Sigmoid colon (tissue), 7 donors: ENCODE data around the gene MSANTD7. TPM values are rescaled to one million over a fixed set of nuclear protein-coding genes. Genes with fewer than 3 reads are reported as not detected.
A peak's percentile ranks its signal among the peaks of the same experiment; 100 is the strongest.

Experiments
- DNase-seq: peaks from one replicate; pipeline ENCODE4 v3.0.0-alpha.2; 2019
- H3K27ac ChIP-seq, 4 donors: fragments of 200-600 bp; sonication (generic); one replicate each; pipeline ENCODE4 v1.5.1; 2016 to 2019; ENCODE audit warnings: mild to moderate bottlenecking in 1 of 4
- H3K27me3 ChIP-seq, 3 donors: fragments of 200-600 bp; sonication (generic); one replicate each; pipeline ENCODE4 v1.5.1; 2019; ENCODE audit warnings: mild to moderate bottlenecking in 1 of 3
- H3K36me3 ChIP-seq, 4 donors: fragments of 200-600 bp; sonication (generic); one replicate each; pipeline ENCODE4 v1.5.1; 2016 to 2019
- H3K4me1 ChIP-seq, 4 donors: fragments of 200-600 bp; sonication (generic); one replicate each; pipeline ENCODE4 v1.5.1; 2017 to 2019
- H3K4me3 ChIP-seq, 4 donors: fragments of 200-600 bp; sonication (generic); one replicate each; pipeline ENCODE4 v1.5.1; 2017 to 2019; ENCODE audit warnings: mild to moderate bottlenecking in 2 of 4, moderate library complexity in 1 of 4
- H3K9me3 ChIP-seq, 4 donors: fragments of 200-600 bp in 3 of 4; sonication (generic) in 3 of 4; one replicate each; pipeline versions ENCODE4 v1.5.1 to v1.6.1; 2013 to 2019
- EP300 ChIP-seq, 4 donors: sonication (generic); formaldehyde crosslinking; IDR thresholded peaks; one replicate each; pipeline ENCODE4 v1.6.1; 2017; ENCODE audit warnings: antibody characterized with exemption in 4 of 4
- POLR2A ChIP-seq, 2 donors: fragments of 450-650 bp; IDR thresholded peaks; one replicate each; pipeline ENCODE4 v1.6.1; 2016; ENCODE audit warnings: antibody characterized with exemption in 2 of 2, mild to moderate bottlenecking in 2 of 2, moderate library complexity in 2 of 2
- POLR2AphosphoS5 ChIP-seq, 4 donors: sonication (generic); formaldehyde crosslinking; IDR thresholded peaks; one replicate each; pipeline ENCODE4 v1.6.1; 2017; ENCODE audit warnings: antibody characterized with exemption in 4 of 4
- WGBS, 2 donors: extraction: QIAGEN DNeasy Blood & Tissue Kit; methylation state at CpG; one replicate each; pipeline ENCODE4 v1.1.7; 2013; 5-methylcytosine and 5-hydroxymethylcytosine counted together
- intact Hi-C: fragments of 100-400 bp; cut with DNase I; formaldehyde crosslinking; loops from one replicate; pipeline ENCODE4 v1.15.1; 2023
- polyA plus RNA-seq, 3 donors: library from polyadenylated mRNA; stranded (reverse); fragments of 200-250 nt; gene quantifications; one replicate each; pipeline ENCODE4 v1.2.3, GENCODE V29; 2013
- total RNA-seq, 4 donors: library from RNA; depleted of rRNA; stranded (reverse); fragments of >200 nt; gene quantifications; one replicate each; pipeline ENCODE4 v1.1.0, GENCODE V29; 2016
- TF ChIP-seq, protein P1 (sequence below), 4 experiments: fragments of 450-650 bp in 3 of 4; fragments of 200-600 bp in 1 of 4; IDR thresholded peaks; one replicate each; pipeline ENCODE4 v1.5.1; 2016 to 2019; ENCODE audit warnings: antibody characterized with exemption in 4 of 4, mild to moderate bottlenecking in 3 of 4, moderate library complexity in 2 of 4
- donor health status: healthy with polysubstance abuse.
- donor health status: Bipolar disorder and iron deficiency.
- donor health status: healthy.

Gene MSANTD7
- total and polyA plus RNA-seq, 7 donors = 3.2 to 8.1 (median 5.1) TPM

DNA sequence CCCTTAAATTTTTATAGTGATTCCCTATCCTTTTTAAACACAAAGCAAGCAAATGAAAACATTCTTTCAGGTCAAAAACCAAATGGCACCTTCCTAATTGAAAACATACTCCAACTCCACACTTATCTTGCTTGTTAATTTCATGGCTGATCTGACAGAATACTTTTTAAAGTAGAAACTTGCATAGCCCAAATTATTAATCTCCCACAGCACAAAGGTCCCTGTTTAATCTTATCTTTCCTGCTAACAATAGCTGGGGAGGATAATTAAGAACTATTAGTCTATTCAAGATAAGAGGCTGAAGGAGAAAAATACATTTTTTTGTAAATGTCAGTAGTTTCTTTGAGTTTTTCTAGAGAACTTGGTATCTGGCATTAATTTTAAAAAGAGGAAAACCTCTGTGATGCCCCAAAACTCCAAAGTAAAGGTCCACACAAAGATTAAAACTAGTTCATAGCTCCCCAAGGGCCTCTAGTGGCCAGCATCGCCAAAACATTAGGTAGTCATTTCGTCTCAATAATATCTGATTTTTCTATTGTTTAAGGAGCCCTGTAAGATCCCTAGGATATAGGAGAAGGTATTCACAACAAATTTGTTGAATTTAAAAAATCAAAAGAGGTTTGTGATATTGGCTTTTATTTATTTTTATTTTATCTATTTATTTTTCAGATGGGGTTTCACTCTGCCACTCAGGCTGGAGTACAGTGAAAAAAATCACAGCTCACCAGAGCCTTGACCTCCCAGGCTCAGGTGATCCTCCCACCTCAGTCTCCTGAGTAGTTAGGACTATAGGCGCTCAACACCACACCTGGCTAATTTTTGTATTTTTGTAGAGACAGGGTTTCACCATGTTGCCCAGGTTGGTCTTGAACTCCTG, 15.0 kb upstream of the MSANTD7 start:
- WGBS, 2 donors = 32 to 37% methylated on average over 3 of the region's 3 CpGs
- intact Hi-C loops = loop anchor here (2.0 to 5.0 kb wide), 3 partner anchors 221 to 324 kb away; no protein-coding TSS in a partner anchor

DNA sequence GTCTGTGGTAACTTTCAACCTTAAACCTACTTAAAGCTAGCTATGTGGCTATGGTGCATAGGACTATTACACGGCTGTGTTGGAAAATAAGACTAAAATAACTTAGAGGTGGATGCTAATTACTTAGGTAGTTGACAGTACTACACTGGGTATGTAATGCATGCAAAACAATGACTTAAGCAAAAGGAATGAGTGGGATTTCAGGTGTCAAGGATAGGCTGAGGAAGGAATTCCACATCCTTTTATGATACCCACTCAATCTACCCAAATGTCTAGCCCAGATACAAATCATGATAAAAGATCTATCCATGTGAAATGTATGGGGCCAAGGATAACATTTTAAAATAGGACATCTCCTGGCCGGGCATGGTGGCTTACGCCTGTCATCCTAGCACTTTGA, 14.1 kb upstream of the MSANTD7 start:
- TF ChIP-seq POLR2AphosphoS5 (IDR thresholded peaks at IDR 0.05) (no peak), EP300 (IDR thresholded peaks at IDR 0.05) (no peak), POLR2A (IDR thresholded peaks at IDR 0.05) (no peak)
- TF ChIP-seq, protein P1, sequence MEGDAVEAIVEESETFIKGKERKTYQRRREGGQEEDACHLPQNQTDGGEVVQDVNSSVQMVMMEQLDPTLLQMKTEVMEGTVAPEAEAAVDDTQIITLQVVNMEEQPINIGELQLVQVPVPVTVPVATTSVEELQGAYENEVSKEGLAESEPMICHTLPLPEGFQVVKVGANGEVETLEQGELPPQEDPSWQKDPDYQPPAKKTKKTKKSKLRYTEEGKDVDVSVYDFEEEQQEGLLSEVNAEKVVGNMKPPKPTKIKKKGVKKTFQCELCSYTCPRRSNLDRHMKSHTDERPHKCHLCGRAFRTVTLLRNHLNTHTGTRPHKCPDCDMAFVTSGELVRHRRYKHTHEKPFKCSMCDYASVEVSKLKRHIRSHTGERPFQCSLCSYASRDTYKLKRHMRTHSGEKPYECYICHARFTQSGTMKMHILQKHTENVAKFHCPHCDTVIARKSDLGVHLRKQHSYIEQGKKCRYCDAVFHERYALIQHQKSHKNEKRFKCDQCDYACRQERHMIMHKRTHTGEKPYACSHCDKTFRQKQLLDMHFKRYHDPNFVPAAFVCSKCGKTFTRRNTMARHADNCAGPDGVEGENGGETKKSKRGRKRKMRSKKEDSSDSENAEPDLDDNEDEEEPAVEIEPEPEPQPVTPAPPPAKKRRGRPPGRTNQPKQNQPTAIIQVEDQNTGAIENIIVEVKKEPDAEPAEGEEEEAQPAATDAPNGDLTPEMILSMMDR (IDR thresholded peaks at IDR 0.05) = no peak
- Histone ChIP-seq H3K27ac (no peak overlapping the region), H3K36me3 (no peaks in the 10 kb centered on the region), H3K9me3 (no peaks in the 10 kb centered on the region), H3K27me3 (no peaks in the 10 kb centered on the region), H3K4me3 (no peak overlapping the region), H3K4me1 (peaks cover 0 to 6% (median 0%) of the 10 kb centered on the region in 4 donors)
- DNase-seq = no peak
- intact Hi-C loops = loop anchor here (2.0 to 5.0 kb wide), 3 partner anchors 222 to 325 kb away; no protein-coding TSS in a partner anchor
- WGBS, 2 donors = 91 to 95% methylated on average over 3 of the region's 3 CpGs

More for the DNA sequence above, 15.0 kb upstream of the MSANTD7 start:
- Histone ChIP-seq H3K4me3 (no peak overlapping the region), H3K36me3 (no peaks in the 10 kb centered on the region), H3K27ac (no peak overlapping the region), H3K27me3 (no peaks in the 10 kb centered on the region), H3K9me3 (no peaks in the 10 kb centered on the region), H3K4me1 (peaks cover 0 to 6% (median 0%) of the 10 kb centered on the region in 4 donors)
- no peak for TF ChIP-seq POLR2AphosphoS5 (IDR thresholded peaks at IDR 0.05)
- TF ChIP-seq POLR2A (IDR thresholded peaks at IDR 0.05) = no peak
- TF ChIP-seq, protein P1 (IDR thresholded peaks at IDR 0.05) = peak; percentile 17 to 60 (median 47)
- no peak for TF ChIP-seq EP300 (IDR thresholded peaks at IDR 0.05)
- no peak for DNase-seq

DNA sequence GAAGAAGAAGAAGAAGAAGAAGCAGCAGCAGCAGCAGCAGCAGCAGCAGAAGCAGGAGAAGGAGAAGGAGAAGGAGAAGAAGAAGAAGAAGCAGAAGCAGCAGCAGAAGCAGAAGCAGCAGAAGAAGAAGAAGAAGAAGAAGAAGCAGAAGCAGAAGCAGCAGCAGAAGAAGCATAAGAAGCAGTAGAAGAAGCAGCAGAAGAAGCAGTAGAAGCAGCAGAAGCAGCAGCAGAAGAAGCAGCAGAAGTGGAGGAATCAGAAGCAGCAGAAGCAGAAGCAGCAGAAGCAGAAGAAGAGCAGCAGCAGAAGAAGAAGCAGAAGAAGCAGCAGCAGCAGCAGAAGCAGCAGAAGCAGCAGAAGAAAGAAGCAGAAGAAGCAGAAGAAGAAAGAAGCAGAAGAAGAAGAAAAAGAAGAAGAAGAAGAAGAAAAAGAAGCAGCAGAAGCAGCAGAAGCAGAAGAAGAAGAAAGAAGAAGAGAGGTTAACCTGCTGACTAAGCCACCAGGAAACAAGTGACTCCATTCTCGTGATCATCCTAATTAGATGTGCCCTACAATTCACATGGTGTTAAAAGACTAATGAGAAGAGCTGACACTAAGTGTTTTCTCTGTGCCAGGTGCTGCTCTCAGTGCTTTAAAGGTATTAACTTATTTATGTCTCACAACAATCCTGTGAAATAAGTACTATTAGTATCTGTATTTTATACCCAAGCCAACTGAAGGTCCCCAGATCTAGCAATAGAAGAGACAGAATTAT, 11.9 kb upstream of the MSANTD7 start:
- no peaks in the 10 kb centered on the region for H3K36me3 ChIP-seq
- no peak overlapping the region for H3K4me3 ChIP-seq
- no peaks in the 10 kb centered on the region for H3K27me3 ChIP-seq
- H3K4me1 ChIP-seq = peaks cover 0 to 6% (median 0%) of the 10 kb centered on the region in 4 donors
- no peak overlapping the region for H3K27ac ChIP-seq
- TF ChIP-seq, protein P1 (IDR thresholded peaks at IDR 0.05) = no peak
- TF ChIP-seq EP300 (IDR thresholded peaks at IDR 0.05) = no peak
- TF ChIP-seq POLR2AphosphoS5 (IDR thresholded peaks at IDR 0.05) = no peak
- TF ChIP-seq POLR2A (IDR thresholded peaks at IDR 0.05) = no peak
- 49 to 67% methylated on average over 1 of the region's 1 CpG for WGBS, 2 donors
- DNase-seq = no peak
- intact Hi-C loops = no loop called here
- H3K9me3 ChIP-seq = no peaks in the 10 kb centered on the region

DNA sequence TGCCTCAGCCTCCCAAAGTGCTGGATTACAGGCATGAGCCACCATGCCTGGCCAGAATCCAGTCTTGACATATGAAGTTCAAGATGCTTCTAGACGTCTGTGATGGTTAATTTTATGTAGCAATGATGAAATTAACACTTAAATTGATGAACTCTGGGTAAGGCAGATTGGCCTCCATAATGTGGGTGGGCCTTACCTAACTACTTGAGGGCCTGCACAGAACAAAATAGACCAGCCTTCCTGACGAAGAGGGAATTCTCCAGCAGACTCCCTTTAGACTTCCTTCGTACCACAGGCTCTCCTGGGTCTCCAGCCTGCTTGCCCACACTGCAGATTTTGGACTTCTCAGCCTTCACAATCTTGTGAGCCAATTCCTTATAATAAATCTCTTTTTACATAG, 5.0 kb upstream of the MSANTD7 start:
- Histone ChIP-seq H3K36me3 (no peaks in the 10 kb centered on the region), H3K27ac (no peak overlapping the region), H3K4me1 (peaks cover 0 to 11% (median 5%) of the 10 kb centered on the region in 4 donors), H3K27me3 (no peaks in the 10 kb centered on the region), H3K9me3 (no peaks in the 10 kb centered on the region), H3K4me3 (no peak overlapping the region)
- intact Hi-C loops = loop anchor here (10.0 kb wide), 1 partner anchor 1048 kb away; no protein-coding TSS in a partner anchor
- TF ChIP-seq EP300 (IDR thresholded peaks at IDR 0.05) = no peak
- TF ChIP-seq, protein P1 (IDR thresholded peaks at IDR 0.05) = no peak
- TF ChIP-seq POLR2A (IDR thresholded peaks at IDR 0.05) = no peak
- TF ChIP-seq POLR2AphosphoS5 (IDR thresholded peaks at IDR 0.05) = no peak
- WGBS, 2 donors = 79 to 87% methylated on average over 3 of the region's 3 CpGs
- DNase-seq = no peak
